ENCODE data around the gene FAH.
"Not testable (repeated sequence)": the region's sequence is repeated elsewhere in the genome, so short reads cannot be mapped to it uniquely, and the experiment has no call there.

The FAH gene

DNA sequence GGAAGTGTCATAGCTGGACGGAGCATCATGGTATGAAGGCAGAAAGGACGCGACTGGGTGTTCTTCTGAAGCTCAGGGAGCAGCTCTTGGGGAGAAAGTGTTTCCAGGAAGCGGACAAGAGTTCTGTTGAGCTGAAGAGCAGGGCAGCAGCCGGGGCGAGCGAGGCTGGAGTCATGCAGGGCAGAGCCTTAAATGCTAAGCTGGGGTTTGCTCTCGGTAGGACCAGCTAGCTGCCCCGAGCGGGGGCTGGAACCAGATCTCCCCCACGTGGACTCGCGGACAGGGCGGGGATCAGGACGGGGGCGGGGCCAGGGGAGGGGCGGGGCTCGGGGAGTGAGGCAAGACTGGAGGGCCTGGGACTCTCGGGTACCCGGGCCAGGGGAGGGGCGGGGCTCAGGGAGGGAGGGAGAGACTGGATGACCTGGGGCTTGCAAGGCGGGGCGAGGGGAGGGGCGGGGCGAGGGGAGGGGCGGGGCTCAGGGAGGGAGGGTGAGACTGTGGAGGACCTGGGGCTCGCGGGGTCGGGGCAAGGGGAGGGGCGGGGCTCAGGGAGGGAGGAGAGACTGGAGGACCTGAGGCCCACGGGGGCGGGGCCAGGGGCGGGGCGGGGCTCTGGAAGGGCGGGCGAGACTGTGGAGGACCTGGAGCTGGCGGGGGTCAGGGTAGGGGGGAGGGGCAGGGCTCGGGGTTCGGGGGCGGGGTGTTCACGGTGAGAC is 461 bp upstream of the FAH start:
- no peak for DNase-seq

GRCh38 chr15:80153900-80154299 is 1.1 kb downstream of the FAH start:
- no peak for DNase-seq

- no peak for DNase-seq
These were observed 1.5 kb downstream of the FAH start for GRCh38 chr15:80154336-80154735.

- no peak for DNase-seq
These were observed 2.2 kb downstream of the FAH start for GRCh38 chr15:80155001-80155377.

- DNase-seq: not testable (repeated sequence)
These were observed 2.8 kb downstream of the FAH start for GRCh38 chr15:80155378-80156175.

GRCh38 chr15:80156176-80156720 is 3.4 kb downstream of the FAH start:
- DNase-seq: no peak

GRCh38 chr15:80157215-80157614 is 4.4 kb downstream of the FAH start:
- DNase-seq: no peak

DNA sequence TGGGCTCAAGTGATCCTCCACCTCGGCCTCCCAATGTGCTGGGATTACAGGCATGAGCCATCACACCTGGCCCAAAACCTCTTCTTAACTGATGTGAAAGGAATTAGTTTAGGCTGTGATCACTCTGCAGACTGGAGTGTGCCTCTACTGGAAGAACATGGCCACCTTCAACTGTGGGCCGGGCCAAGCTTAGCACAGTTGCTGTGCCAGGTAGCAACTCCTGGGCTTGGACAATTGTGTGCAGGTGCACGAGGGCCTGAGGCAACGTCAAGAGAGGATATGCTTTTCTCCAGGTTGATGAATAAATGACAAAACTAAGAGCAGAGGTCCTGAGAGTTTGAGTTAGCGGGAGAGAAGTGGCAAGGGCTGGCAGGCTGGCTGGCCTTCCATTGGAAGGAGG is 6.5 kb downstream of the FAH start:
- no peak for DNase-seq

DNA sequence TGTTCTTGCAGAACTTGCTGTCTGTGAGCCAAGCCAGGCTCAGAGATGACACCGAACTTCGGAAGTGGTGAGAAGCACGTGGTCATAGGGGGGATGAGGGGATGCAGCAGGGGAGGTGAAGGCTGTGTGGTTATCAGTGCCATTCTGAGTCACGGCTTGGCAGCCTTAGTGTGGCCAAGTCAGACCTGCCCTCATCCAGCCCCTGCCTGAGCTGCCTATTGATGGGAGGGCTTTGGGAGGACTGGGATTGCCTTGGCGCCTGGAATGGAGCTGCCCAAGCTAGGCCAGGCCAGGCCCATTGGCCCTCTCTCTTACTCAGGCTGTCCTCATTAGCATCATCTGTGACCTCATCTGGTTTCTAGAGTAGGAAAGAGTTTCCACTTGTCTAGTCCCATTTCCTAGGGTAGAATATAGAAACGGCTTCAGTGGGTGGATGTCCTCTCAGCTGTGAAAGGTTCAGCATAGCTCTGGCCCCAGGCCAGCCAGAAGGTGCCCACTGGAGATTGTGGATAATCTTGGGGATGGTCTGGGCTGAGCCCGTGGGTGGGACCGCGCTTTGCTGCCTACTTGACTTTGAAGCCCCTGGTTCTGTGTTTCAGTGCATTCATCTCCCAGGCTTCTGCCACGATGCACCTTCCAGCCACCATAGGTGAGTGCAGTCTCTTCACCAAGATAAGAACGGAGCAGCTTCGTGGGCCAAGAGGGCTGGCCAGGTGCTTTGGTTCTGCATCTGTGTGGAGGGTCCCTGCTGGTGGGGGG is 7.2 kb downstream of the FAH start:
- no peak for DNase-seq

DNA sequence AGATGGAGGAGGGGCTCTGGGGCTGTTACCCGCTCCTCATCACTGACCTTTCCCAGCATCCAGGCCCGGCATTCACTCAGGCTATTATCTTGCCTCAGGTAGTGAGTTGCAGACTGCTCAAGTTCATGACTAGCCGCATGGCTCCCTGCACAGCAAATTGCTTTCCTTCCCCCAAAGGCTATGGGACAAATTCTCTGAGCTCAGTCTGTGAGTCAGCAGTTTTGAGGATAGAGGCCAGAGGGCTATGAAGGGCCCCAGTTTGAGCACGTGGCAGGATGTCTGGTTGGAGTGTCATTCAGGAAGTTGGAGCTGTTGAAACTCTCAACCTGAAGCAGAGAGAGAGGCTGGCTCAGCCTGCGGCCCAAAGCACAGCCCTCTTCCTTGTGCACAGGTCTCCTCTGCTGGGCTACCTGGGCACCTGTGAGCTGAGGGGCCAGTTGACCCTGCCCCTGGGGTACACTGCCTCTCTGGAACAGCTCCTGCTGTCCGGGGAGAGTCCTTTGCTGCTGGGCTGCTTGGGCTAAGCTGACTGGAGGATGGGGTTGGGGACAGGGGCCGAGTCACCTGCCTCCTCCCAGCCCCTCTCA is 7.9 kb downstream of the FAH start:
- no peak for DNase-seq

DNA sequence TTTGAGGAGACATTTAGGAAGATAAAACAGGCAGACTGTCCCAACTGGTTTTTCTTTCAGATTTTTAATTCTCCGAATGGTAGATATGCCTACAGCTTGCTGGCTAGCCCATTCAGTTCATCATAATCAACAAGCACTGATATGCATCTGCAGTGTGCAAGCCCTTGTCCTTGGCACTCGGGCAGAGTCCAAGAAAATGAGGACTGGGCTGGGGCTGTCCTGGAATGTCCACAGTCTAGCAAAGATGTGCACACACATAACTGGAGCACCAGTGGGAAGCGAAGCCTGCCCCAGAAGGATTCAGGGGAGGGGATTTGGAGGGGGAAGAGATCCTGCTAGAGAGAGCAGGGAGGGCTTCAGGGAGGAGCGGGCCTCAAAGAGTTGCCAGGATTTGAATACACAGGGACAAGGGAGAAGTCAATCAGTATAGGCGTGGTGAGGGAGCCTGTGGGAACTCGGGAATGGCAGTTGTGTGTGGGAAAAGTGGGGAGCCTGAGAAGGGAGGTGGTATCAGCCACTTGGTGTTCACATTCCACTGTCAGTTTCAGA is 8.7 kb downstream of the FAH start:
- no peak for DNase-seq

- DNase-seq: no peak
These were observed 9.3 kb downstream of the FAH start for GRCh38 chr15:80162059-80162554.

DNA sequence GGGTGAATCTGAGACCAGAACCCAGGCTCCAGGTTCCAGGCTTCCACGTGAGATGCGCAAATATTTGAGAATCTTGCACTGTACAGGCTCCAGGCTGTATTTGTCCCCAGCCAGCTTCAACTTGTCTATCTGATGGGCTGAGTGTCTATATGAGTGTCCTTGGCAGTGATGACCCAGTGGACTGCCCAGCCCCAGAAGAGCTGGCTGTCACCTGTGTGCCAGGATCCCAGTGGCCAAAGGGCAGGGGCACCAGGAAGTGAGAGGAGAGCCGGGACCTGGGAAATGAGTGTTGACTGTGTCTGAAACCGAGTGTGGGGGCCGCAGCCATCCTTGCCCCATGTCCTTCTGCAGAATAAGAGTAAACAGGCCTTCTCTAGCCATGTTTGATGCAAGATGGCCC is 10.4 kb downstream of the FAH start:
- DNase-seq: no peak

DNA sequence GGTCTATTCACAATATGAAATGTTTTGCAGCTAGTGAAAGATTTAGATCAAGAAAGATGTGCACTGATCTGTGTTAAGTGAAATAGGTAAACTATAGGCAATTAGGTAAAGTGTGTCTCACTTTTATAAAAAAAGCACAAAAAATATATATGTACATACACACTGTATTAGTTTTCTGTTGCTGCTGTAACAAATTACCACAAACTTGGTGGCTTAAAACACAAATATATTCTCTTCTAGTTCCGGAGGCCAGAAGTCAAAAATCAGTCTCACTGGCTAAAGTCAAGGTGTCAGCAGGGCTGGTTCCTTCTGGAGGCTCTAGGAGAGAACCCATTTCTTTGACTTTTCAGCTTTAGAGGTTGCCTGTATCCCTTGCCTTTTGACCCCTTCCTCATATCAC is 11.1 kb downstream of the FAH start:
- no peak for DNase-seq

DNA sequence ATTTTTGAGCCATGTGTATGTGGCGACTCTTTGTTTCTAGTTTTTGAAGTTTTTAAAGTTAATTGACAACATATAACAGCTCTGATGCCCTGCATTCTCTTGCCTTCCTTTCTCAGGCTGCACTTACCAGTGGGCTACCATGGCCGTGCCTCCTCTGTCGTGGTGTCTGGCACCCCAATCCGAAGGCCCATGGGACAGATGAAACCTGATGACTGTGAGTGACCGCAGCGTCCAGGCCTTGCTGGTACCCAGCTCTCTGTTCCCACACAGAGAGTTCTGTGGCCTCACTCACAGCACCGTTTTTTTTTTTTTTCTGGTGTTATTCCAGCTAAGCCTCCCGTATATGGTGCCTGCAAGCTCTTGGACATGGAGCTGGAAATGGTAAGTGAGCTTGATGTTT is 15.1 kb downstream of the FAH start:
- DNase-seq: no peak

DNA sequence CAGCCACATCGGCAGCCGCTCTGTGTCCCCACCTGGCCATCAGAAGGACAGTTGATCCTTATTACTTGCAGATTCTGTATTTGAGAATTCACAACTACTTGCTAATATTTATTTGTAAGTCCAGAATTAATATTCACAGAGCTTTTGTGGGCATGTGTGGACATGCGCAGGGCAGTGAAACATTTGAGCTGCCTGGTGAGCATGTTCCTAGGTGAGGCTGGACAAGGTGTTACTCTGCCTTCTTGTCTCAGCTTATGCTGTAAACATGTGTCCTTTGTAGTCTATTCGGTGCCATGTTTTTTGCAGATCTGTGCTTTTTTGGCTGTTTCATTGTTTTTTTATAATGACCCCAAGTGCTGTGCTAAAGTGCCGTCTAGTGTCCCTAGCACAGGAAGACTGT is 15.6 kb downstream of the FAH start:
- DNase-seq: no peak

DNA sequence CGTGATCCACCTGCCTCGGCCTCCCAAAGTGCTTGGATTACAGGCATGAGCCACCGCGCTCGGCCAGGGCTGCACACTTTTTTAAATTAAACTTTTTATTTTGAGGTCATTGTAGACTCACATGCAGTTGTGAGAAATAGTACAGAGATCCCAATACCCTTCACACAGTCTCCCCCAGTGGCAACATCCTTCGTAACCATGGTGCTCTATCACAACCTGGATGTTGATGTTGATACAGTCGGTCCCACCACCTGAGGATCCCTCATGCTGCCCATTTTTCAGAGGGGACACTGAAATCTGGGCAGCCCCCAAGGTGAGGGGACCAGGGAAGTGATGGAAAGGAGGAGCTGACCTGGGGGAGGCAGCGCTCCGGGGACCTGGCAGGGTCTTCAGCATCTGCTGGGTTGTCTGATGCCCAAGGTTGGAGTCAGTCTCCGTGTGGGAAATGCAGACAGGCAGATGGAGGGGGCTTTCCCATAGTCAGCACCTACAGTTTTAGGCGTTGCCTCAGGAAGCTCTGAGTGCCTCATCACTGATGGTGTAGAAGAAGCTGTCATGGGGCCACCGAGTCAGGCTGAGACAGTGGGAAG is 17.1 kb downstream of the FAH start:
- DNase-seq: no peak

DNA sequence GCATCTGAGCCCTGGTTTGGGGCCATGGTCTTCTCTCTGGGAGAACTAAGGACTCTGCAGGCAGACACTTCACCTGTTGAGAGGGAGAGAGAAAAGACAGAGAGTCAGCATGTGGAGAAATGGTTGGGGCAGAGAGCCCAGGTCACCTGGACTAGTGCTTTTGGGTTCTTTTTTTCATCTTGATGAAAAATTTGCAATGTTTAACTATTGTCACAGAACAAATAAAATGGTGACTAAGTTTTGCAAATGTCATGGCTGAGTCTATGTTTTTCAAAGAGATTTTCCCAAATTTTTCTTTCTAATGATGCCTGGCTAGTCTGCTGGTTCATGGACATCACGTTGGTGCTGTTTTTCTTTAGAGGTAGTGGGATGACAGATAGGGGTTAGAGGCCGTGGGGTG is 17.8 kb downstream of the FAH start:
- DNase-seq: no peak

- no peak for DNase-seq
These were observed 19.0 kb downstream of the FAH start for GRCh38 chr15:80171787-80172186.

DNA sequence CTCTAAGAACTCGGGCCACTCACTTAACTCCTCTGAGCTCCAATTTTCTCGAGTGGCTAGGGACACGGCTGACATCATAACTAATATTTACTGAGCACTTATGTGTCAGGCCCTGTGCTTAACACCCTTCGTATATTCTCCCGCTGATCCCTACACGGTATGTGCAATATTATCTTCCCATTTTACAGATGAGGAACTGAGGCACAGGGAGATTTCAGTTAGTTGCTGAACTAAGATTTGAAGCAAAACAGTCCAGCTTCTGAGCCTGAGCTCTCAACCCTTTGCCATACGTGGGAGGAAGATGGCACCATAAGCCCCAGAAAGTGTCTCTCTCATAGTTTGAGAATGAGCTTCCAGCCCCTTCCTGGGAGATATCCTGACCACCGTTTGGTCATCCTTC is 19.6 kb downstream of the FAH start:
- DNase-seq: no peak

DNA sequence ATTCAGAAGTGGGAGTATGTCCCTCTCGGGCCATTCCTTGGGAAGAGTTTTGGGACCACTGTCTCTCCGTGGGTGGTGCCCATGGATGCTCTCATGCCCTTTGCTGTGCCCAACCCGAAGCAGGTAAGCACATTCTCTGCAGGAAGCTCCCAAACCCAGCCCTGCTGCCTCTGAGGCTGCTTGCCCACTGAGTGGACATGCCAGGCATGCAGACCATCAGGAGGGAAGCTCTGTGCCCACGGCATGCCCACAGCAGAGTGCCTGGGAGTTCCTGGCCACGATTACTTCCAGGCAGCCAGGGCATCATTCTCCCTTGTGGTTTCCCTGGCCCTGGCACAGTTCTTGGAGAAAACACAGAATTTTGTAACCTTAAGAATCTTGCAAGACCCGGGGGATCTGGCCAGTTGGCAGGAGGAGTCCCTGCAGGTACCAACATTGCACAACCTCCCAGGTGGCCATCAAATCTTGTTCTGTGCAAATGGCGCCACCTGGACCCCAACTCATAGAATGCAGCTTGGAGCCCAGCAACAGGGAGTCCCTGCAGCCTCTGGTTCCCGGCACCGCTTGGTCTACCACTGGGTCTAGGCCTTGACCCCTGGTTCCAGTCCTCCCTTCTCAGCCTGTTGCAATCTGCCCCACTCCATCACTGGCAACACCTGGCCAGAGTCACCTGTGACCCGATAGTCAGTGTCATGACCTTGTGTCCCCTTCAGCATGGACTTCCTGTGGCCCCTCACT is 20.4 kb downstream of the FAH start:
- DNase-seq: peak; percentile 2
